ENCODE results near the gene BTBD16.

GRCh38 chr10:122297583-122297982 lies 26.5 kb downstream of the BTBD16 start:
- no peak for TF ChIP-seq EP300 (IDR thresholded peaks at IDR 0.05)
- TF ChIP-seq POLR2AphosphoS5 (IDR thresholded peaks at IDR 0.05), result no peak
- TF ChIP-seq CTCF (IDR thresholded peaks at IDR 0.05), result no peak
- TF ChIP-seq POLR2A (IDR thresholded peaks at IDR 0.05), result no peak
